ENCODE data around the gene CLEC9A.

DNA sequence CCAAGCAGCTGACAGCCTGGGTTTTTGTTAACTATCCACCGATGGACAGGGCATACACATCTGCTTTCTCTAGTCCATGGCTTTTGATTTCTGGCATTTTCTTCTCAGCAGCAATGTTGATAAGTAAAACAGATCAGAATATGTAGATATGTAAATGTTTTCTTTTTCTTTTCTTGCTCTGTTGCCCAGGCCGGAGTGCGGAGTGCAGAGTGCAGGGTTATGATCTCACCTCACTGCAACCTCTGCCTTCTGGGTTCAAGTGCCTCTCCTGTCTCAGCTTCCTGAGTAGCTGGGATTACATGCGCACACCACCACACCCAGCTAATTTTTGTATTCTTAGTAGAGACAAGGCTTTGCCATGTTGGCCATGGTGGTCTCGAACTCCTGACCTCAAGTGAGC, 27.9 kb downstream of the CLEC9A start:
- TF ChIP-seq POLR2A (IDR thresholded peaks at IDR 0.05; ENCODE audit: extremely low read depth, insufficient read length): no peak
- TF ChIP-seq, protein P1, sequence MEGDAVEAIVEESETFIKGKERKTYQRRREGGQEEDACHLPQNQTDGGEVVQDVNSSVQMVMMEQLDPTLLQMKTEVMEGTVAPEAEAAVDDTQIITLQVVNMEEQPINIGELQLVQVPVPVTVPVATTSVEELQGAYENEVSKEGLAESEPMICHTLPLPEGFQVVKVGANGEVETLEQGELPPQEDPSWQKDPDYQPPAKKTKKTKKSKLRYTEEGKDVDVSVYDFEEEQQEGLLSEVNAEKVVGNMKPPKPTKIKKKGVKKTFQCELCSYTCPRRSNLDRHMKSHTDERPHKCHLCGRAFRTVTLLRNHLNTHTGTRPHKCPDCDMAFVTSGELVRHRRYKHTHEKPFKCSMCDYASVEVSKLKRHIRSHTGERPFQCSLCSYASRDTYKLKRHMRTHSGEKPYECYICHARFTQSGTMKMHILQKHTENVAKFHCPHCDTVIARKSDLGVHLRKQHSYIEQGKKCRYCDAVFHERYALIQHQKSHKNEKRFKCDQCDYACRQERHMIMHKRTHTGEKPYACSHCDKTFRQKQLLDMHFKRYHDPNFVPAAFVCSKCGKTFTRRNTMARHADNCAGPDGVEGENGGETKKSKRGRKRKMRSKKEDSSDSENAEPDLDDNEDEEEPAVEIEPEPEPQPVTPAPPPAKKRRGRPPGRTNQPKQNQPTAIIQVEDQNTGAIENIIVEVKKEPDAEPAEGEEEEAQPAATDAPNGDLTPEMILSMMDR (IDR thresholded peaks at IDR 0.05; ENCODE audit: low read depth, low read length): no peak
